ENCODE measurements around the gene KCTD21.
"Not testable (repeated sequence)": the region's sequence is repeated elsewhere in the genome, so short reads cannot be mapped to it uniquely, and the experiment has no call there.

KCTD21 gene

DNA sequence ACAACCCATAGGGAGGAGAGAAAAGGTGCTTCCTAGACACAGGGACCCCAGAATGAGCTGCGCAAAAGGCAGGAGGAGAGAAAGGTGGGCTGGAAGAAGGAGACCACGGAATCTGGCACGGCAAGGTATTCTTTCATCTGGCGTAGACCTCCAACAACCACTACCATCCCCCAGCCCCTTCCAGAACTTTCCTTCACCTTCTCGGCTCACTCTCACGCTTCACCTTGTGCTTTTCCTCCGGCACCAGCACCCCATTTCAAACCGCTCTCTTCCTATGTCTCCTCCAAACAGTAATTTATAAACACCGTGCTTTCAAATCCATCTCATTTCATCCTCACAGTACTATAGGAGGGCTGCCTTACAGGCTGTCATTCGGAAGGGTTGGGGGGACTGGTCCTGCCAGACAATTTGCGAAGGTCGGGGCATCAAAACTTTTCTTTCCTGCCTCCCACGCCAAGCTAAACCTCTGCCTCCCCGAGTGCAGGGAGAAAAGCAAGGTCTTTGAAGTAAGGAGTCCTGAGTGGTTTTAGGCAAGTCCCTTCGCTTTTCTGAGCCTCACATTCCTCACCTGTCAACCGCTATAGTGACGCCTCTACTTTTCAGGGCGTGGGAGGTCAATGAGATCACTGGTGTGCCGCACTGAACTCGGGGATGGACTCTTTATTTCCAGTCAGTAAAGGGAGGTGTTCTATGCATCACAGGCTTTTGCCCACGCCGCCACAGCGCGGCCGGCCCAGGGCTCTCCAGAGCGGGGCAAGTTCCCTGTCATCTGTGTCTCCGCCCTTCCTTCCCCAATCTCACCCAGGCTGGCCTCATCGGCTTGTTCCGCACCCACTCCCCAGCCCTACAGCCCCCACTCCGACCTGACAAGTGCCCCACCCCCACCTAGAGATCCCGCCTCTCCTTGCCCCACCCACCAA is 800 bp downstream of the KCTD21 start:
- H3K27ac ChIP-seq = peak overlapping the region; percentile 54 to 92 (median 81)
- H3K4me3 ChIP-seq = peak overlapping the region; percentile 67 to 99 (median 85)

- Histone ChIP-seq H3K27ac (no peak overlapping the region), H3K4me3 (no peak overlapping the region)
Measured at GRCh38 chr11:78181185-78181584, 7.2 kb downstream of the KCTD21 start.

DNA sequence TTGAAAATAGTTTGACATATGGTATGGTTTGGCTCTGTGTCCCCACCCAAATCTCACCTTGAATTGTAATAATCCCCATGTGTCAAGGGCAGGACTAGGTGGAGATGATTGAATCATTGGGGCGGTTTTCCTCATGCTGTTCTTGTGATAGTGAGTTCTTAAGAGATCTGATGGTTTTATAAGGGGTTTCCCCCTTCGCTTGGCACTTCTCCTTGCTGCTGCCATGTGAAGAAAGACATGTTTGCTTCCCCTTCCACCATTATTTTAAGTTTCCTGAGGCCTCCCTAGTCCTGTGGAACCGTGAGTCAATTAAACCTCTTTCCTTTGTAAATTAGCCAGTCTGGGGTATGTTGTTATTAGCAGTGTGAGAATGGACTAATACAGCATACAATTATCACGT is 7.7 kb downstream of the KCTD21 start:
- Histone ChIP-seq H3K4me3 (no peak overlapping the region), H3K27ac (no peak overlapping the region)

DNA sequence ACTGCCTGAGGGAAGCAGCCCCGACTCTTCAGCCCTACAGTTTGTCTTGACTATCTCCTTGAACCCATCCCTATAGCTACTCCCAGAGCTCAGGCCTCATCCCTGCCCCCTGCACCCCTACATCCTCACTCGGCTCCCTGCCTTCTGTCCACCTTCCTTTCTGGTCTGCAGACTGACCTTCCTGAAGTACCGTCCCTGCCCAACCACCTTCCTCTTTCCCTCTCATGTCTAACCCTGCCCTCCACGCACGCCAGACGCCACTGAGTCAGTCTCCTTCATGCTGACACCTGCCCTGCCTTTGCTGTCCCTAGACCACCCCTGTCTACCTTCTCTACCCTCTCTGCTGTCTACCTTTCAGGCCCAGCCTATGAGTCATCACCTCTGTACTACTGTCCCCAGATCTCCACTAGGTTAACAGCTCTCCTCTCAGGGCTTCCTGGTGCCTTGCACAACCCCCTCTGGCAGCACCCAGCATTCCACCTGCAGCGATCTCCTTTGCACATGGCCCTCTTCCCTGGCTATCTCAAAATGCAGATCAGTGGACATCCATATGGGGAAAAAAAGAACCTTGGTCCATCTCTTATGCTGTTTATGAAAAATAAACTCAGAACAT is 8.9 kb downstream of the KCTD21 start:
- Histone ChIP-seq H3K4me3 (no peak overlapping the region), H3K27ac (no peak overlapping the region)

DNA sequence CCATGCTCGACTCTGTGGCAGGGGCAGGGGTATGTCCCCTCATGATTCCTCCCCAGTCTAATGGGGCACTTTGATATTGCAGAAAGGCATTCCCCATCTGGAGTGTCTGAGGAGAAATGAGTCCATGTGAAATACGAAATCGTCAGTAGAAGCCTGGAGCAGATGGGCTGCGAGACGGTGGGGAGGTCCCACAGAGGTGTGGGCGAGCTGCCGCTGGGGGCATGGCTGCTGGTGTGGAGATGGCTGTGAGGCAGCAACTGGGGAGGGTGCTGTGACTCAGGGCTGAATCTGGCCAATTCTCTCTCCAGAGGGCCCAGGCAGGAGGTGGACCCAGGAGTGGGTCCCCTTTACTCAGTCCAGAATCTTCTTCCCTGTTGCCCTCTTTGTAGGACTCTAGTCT is 11.2 kb downstream of the KCTD21 start:
- Histone ChIP-seq H3K27ac (no peak overlapping the region), H3K4me3 (no peak overlapping the region)

DNA sequence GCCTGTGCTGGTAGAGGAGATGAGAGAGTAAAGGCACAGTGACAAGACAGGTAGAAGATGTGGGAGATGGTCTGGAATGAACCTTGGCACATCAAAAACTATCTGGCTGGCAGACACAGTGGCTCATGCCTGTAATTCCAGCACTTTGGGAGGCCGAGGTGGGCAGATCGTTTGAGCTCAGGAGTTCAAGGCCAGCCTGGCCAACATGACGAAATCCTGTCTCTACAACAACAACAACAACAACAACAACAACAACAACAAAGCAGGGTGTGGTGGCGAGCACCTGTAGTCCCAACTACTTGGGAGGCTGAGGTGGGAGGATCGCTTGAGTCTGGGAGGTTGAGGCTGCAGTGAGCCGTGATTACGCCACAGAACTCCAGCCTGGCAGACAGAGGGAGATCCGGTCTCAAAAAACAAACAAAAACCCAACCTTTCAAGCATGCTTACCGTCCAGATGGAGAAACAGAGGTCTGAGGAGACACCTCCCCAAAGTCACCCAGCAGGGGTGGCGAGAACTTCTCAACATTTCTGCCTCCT is 11.8 kb downstream of the KCTD21 start:
- H3K4me3 ChIP-seq = no peak overlapping the region
- no peak overlapping the region for H3K27ac ChIP-seq

DNA sequence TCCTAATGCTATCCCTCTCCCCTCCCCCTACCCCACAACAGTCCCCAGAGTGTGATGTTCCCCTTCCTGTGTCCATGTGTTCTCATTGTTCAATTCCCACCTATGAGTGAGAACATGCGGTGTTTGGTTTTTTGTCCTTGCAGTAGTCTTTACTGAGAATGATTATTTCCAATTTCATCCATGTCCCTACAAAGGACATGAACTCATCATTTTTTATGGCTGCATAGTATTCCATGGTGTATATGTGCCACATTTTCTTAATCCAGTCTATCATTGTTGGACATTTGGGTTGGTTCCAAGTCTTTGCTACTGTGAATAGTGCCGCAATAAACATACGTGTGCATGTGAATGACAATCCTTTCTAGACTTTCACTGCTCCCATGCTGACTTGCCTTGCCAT is 12.6 kb downstream of the KCTD21 start:
- not testable (repeated sequence) for H3K27ac ChIP-seq

DNA sequence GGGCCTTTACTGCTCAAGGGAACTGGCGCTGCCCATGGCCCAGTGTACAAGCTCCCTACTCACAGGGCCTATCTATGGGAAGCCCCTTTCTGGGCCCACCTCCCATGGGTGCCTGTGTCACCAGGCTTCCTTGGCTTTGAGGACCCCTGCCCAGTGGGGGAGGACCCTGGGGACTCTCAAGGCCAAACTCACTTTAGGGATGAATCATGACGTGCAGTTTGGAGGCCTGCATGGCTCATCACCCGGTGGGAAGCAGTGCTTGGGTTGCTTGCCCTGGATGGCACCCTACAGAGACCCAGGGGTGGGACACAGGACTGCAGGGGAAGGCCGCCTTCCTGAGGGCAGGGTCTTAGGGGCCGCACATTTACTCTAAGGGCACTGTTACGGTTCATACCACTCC is 16.5 kb downstream of the KCTD21 start:
- no peak overlapping the region for H3K27ac ChIP-seq

More for the DNA sequence above, 12.6 kb downstream of the KCTD21 start:
- not testable (repeated sequence) for H3K4me3 ChIP-seq

GRCh38 chr11:78170874-78171549 is 17.4 kb downstream of the KCTD21 start:
- peak overlapping the region in 2 of 21 experiments; percentile 25 to 79 for H3K27ac ChIP-seq

More for the DNA sequence above, 16.5 kb downstream of the KCTD21 start:
- no peak overlapping the region for H3K4me3 ChIP-seq

GRCh38 chr11:78170413-78170812 is 18.0 kb downstream of the KCTD21 start:
- Histone ChIP-seq H3K4me3 (no peak overlapping the region), H3K27ac (peak overlapping the region in 5 of 21 experiments; percentile 16 to 79 (median 30))

More at GRCh38 chr11:78170874-78171549, 17.4 kb downstream of the KCTD21 start:
- H3K4me3 ChIP-seq = no peak overlapping the region

- no peak overlapping the region for H3K4me3 ChIP-seq
- H3K27ac ChIP-seq = peak overlapping the region in 17 of 21 experiments; percentile 3 to 81 (median 65)
Measured at GRCh38 chr11:78168539-78169477, 19.6 kb downstream of the KCTD21 start.

- H3K4me3 ChIP-seq = no peak overlapping the region
- H3K27ac ChIP-seq = peak overlapping the region in 1 of 21 experiments; percentile 36
Measured at GRCh38 chr11:78166855-78167469, 21.5 kb downstream of the KCTD21 start.

- no peak overlapping the region for H3K27ac ChIP-seq
- H3K4me3 ChIP-seq = no peak overlapping the region
Measured at GRCh38 chr11:78164471-78164870, 24.0 kb downstream of the KCTD21 start.

- H3K27ac ChIP-seq = no peak overlapping the region
- H3K4me3 ChIP-seq = no peak overlapping the region
Measured at GRCh38 chr11:78163828-78164227, 24.6 kb downstream of the KCTD21 start.

DNA sequence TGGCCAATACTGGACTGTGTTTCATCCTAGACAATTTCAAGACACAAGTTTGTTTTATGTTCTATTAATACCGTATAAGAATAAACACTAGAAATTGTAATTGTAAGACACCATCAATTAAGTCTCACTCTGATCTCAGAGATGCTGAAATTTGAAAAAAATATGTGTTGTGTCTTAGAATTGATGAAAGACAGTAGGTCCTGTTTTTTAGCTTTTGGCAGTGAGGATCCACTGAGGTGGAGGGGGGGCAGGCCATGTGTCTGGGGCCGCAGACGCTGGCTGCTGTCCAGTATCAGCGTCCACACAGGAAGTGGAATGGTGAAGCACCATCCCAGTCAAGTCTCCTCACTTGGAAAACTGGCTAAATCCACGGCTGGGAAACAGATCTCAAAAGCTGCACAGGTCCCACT is 26.5 kb downstream of the KCTD21 start:
- Histone ChIP-seq H3K27ac (no peak overlapping the region), H3K4me3 (no peak overlapping the region)

GRCh38 chr11:78161346-78161745 is 27.1 kb downstream of the KCTD21 start:
- H3K4me3 ChIP-seq = no peak overlapping the region
- H3K27ac ChIP-seq = no peak overlapping the region

DNA sequence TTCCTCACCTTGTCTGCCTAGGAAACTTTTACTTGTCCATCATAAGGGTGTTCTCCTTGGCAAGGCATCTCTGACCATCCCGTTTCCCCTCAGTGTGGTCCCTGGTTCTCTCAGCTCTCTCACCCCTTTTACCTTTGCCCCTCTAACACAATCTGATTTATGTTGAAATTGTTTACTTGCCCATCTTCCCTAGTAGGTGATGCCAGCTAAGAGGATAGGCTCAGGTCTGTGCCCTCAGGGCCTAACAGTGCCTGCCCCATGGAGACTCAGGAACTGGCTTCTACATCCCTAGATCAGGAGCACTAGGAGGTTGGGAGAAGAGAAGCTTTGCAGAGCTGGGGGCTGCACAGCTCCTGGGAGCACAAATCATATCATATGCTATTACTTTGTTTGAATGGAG is 27.9 kb downstream of the KCTD21 start:
- H3K27ac ChIP-seq = no peak overlapping the region
- H3K4me3 ChIP-seq = no peak overlapping the region

DNA sequence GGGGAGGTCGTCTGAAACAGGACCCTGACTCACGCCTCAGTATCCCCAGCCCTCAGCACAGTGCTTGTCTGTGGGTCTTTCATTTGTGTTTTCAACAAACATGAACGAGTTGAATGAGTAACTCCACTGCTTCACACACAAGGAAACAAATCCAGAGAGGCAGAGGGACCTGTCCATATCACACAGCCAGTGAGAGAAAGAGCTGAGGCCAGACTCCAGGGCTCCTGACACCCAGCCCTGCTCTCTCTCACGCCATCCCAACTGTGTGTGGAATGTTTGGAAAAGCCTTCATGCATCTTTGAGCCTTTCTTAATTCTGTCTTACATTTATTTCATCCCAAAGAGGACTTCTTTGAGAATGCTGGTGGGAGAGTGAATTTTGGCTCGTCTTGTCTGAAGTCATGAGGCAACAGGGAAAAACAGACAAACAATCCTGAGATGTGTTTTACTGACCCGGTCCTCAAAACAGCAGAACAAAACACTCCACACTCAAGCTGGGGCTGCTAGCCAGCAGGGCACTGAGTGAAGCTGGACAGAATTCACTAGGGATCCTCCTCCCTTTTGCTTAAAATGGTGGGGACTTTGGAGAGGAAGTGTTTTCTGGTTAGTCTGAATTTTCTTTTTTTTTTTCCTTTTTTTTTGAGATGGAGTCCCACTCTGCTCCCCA is 29.3 kb downstream of the KCTD21 start:
- Histone ChIP-seq H3K27ac (peak overlapping the region in 2 of 21 experiments; percentile 13 to 19), H3K4me3 (no peak overlapping the region)

All from skin epidermis (tissue), 12 donors.